HG03558 (cell line): ENCODE data around the gene HDAC4.
A peak's percentile ranks its signal among the peaks of the same experiment; 100 is the strongest.

ENCODE experiments used
- ATAC-seq: cut with Tn5 transposase; IDR thresholded peaks from one replicate; pipeline ENCODE4 v1.9.1; 2021; ENCODE audit warnings: moderate number of reproducible peaks; ENCODE audit not compliant: unreplicated experiment; ENCODE audit errors: extremely low read depth

The HDAC4 gene

DNA sequence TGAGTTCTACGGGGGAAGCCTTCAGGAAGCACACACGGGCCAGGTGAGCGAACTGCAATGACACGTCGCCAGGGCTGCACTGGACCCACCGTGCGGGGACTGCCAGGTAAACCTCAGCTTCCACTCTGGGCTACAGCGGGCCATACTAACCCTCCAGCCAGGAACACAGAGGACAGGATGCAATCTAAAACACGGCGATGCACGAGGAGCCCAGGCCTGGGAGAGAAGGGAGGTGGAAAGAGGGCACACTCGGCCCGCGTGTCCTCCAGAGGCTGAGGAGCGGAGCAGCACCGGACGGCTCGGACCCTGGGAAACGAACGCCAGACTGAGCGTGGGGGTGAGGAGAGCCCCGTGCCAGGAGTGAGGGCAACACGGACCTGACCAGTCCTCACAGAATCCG lies 69.3 kb downstream of the HDAC4 start:
- ATAC-seq, result no peak

DNA sequence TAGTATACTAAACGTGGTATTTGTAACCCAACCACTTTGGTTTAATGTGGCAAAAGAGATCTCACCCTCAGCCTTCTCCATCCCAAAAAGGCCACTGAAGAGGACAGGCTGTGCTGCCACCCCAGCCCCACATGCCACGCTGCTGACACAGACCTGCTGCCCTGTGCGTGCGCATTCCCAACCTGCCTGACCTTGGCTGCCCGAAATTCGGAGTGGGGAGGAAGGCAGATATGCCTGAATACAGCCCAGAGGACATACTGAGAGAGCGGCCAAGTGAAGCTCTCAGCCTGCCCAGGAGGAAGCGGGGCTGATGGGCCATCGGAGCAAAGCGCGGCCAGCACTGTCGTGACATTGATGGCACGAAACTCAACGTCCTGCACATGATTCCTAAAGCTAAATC lies 70.0 kb downstream of the HDAC4 start:
- ATAC-seq, result no peak

DNA sequence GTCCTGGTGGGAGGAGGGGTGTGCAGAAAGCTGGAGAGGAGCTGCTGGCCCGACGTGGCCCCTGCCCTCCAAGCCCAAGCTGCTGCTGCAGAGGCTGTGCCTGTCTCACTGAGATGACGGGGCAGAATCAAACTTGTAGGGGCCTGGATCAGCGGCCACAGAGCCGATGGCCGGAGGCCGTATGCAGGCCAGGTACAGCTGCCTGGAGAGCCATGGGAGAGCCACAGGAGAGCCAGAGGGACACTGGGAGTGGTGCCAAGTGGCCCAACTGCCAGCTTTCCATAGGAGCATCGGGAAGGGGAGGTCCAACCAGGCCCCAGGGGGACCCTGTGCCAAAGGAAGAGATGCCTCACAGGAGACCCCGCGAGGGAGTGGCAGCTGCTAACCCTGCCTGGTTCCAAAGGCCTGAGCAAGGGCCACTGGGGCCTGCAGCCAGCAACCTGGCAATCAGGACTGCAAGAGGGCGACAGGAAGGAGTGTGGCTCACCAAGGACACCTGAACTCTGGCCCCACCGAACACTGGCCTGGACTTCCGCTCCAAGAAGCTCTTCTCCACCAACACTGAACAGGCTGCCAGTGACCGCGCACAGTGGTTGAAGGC lies 70.7 kb downstream of the HDAC4 start:
- ATAC-seq, result no peak

DNA sequence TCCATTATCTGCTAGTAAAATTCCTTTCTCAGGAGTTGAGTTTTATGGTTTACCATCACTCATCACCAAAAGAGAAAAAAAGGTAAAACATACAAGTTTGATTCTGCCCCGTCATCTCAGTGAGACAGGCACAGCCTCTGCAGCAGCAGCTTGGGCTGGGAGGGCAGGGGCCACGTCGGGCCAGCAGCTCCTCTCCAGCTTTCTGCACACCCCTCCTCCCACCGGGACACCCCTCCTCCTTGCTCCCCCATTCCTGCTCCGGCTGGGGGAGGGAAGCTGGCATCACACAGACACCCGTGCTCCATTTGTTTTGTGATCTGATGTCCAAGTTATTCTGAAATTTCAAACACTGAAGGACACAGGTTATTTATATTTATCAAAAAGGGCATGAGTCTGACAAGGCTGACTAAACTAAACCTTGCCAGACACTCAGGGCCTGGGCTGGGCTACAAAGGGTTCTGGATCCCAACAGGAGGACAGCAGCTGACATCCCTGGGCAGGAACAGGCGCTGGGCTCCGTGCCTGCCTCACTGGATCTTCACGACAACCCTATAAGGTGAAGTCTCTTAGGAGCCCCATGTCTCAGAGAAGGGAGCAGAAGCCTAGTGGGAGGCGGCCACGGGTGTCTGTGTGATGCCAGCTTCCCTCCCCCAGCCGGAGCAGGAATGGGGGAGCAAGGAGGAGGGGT lies 71.4 kb downstream of the HDAC4 start:
- ATAC-seq, result no peak

GRCh38 chr2:239328351-239329191 lies 72.2 kb downstream of the HDAC4 start:
- ATAC-seq, result no peak

GRCh38 chr2:239327536-239328350 lies 73.1 kb downstream of the HDAC4 start:
- ATAC-seq, result peak; percentile 9

DNA sequence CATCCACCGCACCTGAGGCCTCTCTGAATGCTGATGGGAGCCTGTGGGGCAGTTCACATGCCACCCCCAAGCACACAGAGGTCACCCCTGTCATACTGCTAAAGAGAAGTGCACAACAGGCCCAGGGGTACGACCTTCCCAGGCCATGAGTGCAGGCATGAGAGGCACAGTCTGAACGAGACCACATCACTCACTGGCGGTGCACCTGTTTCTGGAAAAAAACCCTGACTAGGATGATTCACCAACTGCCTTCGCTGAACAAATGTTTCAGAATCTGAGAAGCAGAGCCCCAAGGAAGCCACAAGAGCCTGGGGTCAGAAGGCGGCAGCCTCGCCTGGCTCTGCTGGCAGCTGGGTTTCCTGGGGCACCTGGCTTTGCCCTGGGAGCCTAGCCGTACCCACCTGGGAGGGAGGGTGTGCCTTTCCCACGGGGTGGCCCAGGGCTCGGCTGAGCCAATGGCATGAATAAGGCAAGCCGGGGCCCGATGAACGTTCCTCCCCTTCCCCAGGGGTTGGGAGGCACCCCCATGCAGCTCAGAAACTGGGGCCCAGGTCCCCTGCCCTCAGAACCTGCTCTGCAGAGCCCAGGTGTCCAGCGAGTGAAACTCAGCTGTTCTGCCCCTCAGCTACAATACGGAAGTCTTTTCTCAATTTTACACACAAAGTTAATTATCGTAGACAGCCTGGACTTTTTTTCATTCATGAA lies 73.8 kb downstream of the HDAC4 start:
- ATAC-seq, result peak; percentile 63

DNA sequence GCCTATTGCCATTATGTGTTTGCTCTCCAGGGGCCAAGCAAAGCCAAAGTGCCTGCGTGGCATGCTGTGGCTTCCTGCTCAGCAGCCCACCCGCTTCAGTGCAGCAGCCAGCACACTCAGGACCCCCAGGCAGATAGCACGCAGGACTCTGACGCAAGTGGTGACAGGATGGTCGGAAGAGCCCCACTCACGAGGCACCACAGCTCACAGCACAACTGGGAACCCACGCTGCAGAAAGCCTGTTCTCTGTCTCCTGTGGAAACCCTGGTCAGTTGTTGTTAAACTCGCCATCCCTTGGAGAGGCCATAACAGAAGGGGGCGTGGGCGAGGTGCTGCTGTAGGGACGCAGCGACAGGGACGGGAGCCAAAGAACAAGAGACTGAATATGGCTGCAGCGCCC lies 76.4 kb downstream of the HDAC4 start:
- no peak for ATAC-seq

GRCh38 chr2:239323447-239323846 lies 77.4 kb downstream of the HDAC4 start:
- ATAC-seq, result no peak

DNA sequence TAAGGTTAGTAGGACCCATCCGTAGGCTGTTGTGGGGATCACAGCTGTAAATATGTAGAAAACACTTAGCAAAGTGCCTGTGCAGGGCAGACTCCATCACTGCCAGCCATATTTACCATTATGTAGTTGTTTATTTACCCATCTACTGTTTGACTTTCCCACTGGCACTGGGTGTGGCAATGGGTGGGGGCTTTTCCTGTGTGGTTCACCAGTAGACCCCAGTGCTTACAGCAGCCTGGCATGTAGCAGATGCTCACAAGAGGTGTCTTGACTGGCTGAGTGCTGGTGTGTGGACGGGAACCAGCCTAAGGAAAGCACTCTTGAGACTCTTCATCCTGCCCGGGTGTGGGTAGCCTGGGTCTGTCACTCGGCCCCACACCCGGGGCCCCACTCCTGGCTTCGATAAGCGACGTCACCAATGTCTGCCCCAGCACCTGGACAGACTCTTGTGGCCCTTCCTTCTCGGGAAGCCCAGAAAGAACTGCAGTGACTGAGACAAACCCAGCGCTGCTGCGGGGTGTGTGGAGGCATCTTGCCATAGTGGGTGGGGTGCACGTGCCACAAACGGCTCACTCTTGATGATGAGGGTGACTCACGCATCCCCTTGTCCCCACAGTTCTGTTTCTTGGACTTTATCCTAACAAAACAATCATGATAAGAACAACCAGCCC lies 78.3 kb downstream of the HDAC4 start:
- ATAC-seq, result no peak

DNA sequence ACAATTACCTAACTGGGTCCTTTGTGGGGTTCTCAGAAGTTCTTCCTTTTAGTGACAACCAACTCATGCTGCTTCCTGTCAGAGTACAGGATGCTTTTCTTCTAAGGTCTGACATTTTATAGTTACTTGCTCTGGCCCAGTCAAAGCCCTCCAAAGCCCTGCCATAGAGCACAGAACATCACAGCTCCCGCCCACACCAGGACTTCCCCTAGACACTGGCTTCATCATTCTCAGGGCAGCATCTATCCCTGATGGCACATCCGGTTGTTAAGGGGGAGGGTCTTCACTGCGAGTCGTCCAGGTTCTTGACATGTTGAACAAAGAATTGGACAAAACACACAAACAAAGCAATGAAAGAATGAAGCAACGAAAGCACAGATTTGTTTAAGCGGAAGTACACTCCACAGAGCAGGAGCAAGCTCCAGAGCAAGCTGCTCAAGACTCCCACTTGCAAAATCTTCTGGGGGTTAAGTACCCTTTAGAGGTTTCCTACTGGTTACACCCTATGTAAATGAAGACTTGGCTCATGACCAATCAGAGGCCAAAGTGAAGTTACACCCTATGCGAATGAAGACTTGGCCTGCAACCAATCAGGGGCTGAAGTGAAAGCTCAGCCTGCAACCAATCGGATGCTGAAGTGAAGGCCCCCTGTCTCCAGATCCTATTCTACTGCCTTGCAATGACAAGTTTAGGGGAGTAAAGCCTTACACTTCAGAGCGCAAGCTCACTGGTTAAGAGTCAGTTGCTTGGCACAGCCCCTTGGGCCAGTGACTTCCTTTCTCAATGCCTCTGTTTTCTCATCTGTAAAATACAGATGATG lies 79.0 kb downstream of the HDAC4 start:
- no peak for ATAC-seq

- ATAC-seq, result no peak
Measured at GRCh38 chr2:239318790-239319661, 81.8 kb downstream of the HDAC4 start.

GRCh38 chr2:239318151-239318611 lies 82.6 kb downstream of the HDAC4 start:
- no peak for ATAC-seq

DNA sequence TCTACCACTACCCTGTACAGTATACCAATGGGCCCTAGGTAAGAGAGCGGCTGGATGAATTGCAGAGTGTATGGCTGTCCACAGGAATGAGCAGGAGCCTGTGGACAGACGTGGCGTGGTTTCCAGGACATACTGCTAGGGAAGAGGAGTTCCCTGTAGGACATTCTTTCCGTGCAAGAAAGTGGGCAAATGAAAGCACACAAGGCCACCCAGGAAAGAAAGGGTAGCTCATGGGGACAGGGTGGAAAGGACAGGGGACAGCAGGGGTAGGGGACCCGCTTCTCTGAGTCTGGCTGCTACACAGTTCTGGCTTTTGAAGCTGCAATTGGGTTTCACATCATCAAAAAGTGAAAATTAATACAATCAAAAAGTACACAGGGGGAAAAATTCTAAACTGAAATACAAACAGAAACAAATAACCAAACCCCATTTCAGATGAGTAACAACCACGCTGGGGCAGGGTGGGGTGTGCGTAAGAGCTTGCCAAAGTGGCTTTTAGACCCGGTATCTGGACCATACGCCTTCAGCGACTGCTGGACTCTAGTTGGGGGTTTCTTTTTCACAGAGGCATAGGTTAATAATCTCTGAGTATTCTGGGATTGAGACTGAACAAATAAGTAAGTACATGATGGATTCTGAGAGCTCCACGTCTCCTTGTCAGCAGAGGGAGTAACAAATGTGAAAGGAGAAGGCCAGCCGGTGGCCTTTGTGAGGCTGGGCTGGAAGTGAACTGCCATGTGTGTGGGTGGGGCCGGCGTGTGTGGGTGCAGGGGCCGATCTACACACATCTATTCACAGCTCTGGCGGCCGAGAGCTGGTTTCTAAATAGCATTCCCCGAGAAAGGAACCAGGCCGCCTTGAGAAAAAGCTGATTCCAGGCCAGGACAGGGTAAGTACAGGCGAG lies 84.0 kb downstream of the HDAC4 start:
- ATAC-seq, result no peak

DNA sequence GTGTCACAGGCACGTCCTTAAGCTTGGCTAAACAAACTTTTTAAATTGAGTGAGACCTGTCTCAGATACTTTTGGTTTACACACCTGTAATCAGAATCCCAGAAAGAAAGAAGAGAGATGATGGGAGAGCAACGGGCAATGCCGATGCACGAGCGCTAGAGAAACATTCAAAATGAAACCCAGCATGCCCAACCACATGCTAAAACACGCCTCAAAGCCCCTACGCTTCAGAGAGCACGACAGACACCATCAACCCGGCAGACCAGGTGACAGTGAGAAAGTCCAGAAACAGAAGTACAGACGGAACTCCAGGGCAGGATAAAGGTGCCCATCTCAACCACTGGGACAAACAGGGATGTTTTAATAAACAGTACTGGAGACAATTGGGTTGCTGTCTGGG lies 85.5 kb downstream of the HDAC4 start:
- no peak for ATAC-seq

DNA sequence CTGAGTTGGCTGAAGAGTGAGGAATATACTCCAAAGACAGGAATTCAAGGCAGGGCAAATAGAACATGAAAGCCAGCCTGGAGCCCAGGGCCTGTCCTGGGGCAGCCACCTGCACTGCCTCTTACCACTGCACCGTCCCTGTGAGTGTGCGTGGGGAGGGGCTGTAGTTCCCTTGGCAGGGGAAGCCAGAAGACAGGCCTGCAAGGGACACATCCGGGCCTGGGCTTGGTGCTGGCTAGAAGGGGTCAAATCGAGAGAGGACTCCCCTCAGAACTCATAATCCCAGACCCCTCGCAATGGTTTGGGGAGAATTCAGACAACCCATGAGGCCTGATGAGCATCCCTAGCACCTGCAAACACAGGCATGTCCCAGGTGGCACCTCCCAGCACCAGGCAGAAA lies 87.0 kb downstream of the HDAC4 start:
- ATAC-seq, result no peak
